Activated CD8-positive, alpha-beta memory T cell treated with anti-CD3 and anti-CD28 coated beads, Interleukin-2, amount 50 U/mL, for 1 hour (primary cell): ENCODE results near the gene MAML3.
"Not testable (repeated sequence)": the region's sequence is repeated elsewhere in the genome, so short reads cannot be mapped to it uniquely, and the experiment has no call there.

ENCODE experiments used
- DNase-seq: peaks from one replicate; pipeline ENCODE4 v3.0.0-alpha.2; 2020; ENCODE audit errors: extremely low read depth

Gene MAML3

DNA sequence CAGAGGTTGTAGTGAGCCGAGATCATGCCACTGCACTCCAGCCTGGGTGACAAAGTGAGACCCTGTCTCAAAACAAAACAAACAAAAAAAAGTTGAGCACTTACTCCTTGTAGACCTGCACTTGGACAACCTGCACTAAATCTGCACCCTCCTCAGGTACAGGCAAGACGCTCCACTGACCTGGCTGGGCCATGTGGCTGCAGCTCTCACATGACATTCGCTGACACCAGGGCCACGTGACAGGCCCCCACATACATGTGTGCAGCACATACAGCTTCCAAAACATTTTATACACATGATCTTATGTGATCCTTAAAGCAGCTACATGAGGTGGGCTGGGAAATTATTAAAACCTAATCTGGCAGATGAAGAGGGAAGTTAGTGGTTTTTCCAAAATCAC lies 425.8 kb downstream of the MAML3 start:
- DNase-seq: no peak

DNA sequence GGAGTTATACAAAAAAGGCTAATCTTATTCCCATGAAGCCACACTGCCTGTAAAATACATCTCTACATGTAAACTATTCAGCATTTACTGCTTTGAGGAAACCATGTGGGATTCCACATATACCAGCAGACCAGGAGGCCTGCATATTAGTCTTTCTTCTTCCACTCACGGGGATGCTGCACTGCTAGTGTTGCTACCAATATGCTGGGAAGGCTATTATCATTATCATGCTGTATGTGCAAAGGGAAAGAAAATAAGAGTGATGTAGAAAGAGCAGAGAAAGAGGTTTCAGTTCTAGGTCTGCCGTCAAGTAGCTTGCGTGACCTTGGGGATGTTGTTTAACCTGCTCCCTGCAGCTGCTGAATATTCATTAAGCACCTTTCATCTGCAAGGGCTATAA lies 427.4 kb downstream of the MAML3 start:
- no peak for DNase-seq

DNA sequence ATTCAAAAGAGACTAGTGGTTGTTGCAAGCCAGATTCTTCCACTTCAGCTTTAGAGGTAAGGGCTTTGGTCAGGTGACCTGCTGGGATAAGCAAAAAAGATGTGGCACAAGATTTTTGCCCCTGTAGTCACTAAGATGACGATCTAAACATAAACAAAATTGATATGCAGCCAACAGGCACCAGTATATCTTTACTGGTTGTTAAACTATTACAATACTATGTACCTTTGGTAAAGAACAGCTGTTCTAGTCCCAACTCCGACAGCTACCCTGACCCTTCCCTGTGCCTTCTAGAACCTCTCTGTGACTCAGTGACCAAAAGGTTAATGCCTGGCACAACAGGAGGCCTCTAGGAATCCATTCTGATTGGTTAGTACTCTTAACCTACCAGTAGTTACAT lies 428.7 kb downstream of the MAML3 start:
- DNase-seq: no peak

DNA sequence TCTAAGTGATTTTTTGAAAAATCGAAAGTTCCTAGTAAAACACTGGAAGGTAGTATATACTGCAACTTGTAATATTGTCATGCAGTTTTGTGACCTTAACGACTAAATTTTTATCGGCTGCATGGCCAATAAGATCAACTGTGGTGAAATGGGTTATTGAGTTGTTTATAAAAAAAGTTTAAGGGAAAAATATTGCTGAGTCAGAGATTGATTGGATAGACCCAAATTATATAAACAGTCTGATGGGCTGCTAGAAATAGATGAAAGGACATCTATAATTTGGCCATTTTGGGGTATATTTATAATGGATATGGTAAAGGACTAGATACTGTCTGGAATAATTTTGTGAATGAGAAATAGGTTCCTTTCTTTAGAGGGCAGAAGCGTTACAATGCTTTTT lies 432.2 kb downstream of the MAML3 start:
- no peak for DNase-seq

DNA sequence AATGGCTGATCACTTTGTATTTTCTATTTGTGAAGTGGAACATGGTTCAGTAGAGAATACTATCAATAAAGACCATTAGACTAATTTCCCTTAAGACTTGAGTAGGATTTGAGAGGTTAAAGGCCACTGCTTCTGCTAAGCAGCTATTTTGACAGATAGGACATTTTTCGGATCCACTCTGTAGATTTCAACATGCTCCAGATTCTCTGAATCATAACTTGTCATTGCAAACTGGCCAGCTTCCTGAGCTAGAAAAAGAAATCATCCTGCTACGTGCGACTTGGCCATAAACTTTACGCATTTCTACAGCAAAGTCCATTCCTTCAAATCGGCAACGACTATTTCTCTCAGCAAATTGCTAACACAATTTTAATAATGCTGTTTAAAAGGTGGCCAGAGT lies 433.2 kb downstream of the MAML3 start:
- DNase-seq: no peak

DNA sequence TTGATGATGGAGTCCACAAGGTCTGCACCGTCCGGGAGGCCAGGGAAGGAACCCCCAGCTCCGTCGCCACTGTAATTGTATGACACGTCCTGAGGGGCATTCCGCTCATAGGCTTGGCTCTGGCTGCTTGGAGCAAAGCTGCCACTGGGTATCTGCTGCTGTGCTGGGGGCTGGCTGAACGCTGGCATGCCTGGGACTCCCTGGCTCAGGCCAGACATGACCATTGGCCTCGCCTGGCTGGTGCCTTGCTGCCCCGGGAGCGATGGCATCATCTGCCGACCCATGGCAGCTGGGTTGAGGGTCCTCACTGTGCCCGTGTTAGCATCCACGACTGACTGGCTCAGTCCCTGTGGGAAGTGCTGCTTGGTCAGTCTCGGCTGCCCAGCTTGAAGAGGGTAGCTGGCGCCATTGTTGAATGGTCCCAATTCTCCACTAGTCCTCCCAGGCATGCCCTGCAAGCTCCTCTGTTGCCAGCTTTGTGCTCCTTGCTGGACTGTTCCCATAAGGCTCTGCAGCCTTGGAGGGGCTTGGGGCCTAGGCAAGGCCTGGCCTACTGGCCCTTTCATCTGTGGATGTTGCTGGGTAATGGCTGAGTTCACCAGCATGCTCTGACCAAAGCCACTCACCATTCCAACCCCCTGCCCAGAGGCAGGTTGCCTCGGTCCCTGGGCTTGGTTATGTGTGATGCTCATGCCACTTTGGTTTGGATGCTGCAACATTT lies 434.4 kb downstream of the MAML3 start:
- DNase-seq: no peak

DNA sequence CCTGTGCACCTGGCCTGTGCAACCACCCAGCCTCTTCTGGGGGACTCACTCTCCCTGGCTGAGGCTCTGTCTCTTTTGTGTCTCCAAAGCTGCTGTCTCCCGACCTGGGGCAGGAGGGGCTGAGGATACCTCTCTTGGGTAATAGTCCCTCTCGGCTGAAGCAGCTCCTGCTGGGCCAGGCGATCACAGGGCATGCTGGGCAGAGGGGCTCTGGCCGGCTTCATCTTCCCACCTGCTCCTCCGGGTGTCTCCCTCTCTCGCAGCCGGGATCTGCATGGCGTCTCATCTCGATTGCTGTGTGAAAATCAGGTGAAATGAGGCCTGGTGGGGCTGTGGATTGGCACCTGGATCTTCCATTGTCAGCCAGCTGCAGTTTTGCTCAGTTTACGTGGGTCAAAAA lies 435.2 kb downstream of the MAML3 start:
- no peak for DNase-seq

DNA sequence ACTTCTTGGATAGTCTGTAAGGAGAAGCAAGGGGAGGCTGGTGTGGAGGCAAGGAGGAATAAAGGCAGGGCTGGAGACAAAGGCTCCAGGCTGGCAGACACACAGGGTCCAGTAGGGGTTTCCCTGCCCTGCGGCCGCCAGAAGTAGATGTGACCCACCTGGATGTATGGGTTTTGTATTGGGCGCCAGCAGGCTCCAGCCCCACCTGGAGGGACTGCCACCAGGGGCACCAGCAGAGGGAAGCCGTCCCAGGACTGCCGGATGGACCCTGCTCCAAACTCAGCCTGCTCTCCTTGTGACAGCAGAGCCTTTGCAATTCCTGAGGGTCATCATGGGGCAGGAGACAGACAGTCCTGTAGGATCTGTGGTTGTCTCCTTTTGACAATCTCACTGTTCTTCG lies 435.6 kb downstream of the MAML3 start:
- no peak for DNase-seq

DNA sequence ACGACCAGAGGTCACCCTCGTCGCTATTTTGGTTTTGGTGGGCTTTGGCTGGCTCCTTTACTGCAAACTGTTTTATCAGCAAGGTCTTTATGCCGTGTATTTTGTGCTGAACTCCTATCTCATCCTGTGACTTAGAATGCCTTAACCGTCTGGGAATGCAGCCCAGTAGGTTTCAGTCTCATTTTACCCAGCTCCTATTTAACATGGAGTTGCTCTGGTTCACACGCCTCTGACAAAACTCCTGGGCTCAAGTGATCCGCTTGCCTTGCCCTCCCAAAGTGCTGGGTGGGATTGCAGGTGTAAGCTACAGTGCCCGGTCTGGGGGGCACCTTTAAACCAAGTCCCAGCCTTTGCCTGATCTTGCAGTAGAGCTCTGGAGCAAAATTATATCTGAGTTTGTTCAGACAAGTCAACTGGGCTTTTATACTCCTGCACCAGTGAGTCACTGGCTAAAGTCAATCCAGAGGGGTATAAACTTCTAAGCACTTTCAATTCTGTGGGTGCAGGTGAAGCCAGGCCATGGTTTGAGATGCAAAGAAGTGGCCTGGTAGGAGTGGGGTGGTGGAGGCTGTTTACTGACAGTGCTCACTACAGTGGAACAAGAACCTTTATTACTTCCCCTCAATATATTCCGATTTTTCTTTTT lies 438.1 kb downstream of the MAML3 start:
- no peak for DNase-seq

DNA sequence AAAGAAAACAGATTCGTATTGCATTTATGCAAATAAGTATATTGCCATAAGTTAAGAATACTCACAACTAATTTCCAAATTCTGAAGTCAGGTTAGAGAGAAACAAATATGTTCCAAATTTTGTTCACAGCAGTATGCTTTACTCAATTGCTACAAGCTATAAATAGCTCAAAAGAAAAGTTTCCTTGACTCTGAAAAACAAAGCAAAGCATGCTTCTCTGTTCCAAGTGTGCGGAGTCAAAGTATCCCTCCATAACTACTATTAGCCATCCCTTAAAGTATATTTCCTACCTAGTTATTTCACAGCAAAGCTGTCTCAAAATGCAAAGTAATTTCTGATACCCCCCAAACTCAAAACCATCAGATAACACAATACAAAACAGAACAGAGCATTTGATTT lies 441.1 kb downstream of the MAML3 start:
- no peak for DNase-seq

DNA sequence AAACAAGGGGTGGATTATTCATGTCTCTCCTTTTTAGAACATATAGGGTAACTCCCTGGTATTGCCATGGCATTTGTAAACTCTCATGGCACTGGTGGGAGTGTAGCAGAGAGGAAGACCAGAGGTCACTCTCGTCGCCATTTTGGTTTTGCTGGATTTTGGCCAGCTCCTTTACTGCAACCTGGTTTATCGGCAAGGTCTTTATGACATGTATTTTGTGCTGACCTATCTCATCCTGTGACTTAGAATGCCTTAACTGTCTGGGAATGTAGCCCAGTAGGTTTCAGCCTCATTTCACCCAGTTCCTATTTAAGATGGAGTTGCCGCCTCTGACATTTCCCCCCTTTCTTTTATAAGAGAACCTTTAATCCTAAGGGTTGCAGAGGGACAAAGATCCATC lies 442.5 kb downstream of the MAML3 start:
- no peak for DNase-seq

DNA sequence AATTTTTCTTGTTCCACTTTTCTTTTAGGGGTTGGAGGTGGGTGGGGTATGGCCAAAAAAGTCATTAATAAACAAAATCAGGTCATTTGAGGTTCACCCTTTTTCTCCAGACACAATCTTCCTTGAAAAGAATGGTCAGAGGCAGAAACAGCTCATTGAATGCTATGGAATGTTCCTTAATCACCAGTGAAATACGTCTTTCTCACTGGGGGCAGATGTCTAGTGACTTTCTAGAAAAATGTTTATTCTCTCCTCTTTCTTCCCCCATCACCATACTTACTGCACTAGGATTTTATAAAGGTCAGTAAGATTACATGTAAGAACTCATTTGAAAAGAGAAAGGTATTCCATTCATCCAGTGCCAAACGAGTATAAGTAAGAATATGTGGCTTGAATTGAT lies 443.9 kb downstream of the MAML3 start:
- DNase-seq: no peak

DNA sequence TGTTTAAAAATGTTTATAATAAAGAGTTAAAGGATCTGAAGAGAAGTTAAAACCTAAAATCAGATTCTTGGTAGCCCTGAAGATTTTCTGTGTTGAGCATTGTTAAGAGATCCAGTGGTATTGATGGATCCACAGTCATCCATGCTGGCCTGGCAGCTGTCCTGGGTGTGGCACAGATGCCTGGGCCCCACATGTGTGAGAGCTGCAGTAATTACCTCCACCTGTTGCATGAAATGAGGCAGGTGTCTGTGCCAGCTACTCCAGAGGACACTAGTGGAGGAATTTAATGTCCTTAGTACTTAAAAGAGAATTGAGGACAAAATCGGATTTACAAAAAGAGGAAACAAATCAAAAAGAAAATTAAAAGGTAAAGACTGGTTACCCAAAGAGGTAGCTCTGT lies 444.3 kb downstream of the MAML3 start:
- no peak for DNase-seq

DNA sequence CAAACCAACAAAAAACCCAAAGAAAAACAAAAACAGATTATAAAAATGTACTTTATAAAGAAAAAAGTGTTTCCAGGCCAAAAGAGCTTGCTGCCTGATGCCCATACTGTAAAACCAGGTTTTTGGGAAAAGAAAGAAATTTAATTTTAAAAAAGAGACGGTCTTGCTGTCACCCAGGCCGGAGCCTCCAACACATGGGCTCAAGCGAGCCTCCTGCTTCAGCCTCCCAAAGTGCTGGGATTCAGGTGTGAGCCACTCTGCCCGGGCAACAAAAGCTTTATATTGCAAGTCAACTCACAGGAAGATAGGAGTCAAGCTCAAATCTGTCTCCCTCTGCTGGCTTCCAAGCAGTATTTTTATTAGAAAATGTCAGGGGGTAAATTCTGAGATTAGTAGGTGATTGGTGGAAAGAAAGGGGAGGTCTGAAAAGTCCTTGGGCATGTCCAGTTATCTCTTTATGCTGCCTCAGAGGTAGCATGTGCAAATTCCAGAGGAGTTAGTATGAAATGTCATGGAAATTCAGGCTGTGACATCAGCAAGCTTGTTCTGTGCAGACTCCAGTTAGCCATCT lies 449.0 kb downstream of the MAML3 start:
- DNase-seq: no peak

DNA sequence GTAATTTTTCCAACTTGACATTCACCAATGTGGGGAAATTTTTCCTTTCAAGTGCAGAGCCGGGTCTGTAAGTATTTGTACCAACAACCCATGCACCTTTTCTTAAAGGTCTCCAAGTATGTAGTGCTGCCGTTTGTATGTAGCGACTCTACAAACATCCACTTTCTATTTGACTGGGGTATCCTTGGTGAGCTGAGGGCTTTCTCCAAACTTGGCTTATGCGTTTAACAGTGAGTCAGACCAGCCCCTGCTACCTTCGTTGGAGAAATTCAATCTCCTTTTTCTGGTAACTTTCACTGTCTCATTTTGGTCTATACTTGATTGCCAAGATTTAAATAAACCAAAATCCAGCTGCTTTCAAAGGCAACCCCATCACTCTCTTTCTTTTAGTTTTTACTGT lies 453.4 kb downstream of the MAML3 start:
- no peak for DNase-seq

DNA sequence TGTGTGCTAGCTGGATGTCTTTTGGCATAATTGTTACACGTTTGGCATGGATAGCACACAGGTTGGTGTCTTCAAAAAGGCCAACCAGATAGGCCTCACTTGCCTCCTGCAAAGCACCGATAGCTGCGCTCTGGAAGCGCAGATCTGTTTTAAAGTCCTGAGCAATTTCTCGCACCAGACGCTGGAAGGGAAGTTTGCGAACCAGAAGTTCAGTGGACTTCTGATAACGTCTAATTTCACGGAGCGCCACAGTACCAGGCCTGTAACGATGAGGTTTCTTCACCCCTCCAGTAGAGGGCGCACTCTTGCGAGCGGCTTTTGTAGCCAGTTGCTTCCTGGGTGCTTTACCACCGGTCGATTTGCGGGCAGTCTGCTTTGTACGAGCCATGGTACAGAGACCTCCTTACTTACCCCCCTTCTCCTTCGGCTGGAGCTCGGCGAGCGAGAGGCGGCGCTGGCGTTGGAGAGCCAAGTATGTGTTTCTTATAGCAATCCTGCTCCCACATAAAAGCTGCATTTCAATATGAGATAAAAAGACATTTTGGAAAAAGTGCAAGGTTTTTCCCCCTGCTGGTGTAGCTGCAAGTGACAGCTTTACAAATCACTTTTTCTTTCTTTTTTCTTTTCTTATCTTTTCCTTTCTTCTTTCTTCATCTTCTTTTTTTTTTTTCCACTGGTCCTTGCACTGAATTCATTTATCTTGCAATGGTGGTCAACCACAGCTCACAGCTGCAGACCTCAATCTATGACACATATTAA lies 455.6 kb downstream of the MAML3 start:
- not testable (repeated sequence) for DNase-seq

DNA sequence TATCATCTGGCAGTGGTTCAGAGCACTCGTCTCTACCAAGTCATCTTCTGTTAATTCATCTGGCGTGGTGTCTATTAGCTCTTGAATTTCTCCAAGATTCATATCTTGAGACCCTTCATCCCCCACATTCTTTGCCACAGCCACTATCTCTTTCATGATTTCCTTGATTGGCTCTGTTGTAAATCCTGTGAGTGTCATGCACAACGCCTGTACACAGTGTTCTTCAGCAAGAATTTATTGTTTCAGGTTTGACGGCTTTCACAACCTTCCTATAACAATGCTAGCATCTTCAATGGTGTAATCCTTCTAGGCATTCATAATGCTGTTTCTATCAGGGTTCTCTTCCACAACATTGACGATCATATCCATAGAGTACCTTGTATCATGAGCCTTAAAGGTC lies 457.5 kb downstream of the MAML3 start:
- no peak for DNase-seq

DNA sequence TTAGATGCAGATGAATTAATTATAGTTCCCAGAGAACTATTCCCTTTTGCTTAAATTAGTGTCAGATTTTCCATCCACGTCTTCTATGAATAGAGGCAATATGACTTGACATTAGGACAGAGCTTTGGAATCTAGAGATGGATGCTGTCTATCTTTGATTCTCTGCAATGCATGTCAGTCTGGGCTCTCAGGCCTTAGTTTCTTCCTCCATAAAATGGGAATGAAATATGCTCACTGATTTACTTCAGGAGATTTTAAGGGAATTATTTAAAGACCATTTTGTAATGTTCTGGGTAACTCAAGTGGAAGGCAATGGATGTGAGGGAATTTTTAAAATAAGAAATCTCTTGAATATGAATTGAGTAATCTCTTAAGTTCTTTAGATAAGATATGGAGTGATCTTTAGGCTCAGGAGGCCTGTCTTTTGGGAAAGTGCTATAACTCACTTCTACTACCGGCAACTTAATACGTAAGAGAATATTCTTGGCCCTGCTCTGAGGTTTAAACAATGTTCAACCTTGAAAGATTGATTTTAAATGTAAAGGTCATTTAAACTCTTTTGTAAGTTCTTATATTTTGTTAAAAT lies 459.4 kb downstream of the MAML3 start:
- DNase-seq: no peak

DNA sequence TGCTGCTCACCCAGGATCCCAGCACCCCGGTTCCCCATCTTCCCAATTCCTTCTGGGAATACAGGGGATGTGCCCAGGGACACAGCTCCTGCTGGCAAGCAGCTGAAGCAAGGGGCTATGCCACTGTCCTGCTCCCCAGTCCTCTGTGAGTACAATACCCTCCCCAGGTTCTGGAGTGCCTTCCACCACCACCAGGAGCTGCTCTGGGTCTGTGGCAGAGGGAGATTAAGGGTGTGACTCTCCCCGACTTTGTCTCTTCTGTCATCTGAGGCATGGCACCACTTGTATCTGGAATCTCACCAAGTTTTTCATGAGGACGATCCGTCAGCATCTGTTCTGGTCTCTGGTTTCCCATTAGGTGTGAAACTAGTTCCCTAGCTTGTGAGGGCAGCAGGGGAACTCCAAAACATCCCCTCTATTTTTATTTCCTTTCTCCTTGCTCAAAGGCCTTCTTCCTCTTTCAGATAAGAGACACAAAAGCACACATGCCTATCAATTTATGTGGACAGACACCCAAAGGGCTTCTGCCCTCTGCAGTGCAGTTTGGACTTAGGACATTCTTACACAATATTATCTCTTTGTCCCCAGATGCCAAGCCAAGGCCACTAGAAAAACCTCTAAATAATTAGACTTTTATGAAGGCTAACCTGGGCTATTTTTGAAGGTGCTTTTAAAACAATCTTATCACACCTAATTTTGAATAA lies 461.5 kb downstream of the MAML3 start:
- no peak for DNase-seq

DNA sequence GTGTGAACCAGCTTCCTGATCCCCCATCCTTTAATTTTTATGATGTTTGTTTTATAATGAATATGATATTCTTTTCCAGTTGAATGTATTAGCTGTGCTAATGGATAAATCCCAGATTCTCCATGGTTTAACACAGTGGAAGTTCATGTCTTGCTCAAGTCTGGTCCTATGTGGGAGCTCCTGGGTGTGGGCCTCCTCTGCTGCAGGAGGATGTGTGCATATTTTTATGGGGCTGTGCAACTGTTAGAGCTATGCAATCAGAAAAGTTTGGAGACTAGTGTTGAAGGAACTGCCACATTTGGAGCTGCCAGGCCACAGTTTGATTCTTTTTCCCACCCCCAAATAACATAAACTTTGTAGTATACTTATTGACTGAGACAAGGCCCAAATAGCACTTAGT lies 463.6 kb downstream of the MAML3 start:
- no peak for DNase-seq

DNA sequence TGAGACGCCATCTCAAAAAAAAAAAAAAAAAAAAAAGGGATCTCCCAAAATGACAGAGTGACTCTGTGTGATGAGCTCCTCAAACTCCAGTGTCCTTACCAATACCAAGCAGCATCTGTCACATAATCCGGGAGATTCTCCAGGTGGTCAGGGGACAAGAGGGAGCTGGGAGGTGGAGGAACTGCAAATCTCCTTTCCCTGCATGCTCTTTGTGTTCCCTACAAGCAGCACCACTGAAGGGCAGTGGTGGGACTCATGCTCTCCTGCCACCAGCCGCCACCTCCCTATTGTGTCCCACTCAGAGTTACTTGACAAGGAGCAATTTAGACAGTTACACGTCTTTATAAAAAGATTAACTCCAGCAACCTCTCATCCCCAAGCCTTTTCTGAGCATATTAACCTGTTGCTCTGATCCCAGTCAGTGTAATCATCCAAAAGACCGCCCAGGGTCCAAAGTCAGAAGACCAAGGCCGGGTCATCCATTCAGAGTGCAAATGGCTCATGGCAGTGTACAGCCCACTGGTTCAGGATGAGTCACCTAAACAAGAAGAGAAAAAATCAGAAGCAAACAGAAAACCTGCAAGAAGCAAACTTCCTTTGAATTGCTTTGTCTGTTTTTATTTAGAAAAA lies 464.8 kb downstream of the MAML3 start:
- no peak for DNase-seq
